Measurements from ENCODE around the gene SFMBT2. TPM values are rescaled to one million over a fixed set of nuclear protein-coding genes. Genes with fewer than 3 reads are reported as not detected.
A peak's percentile ranks its signal among the peaks of the same experiment; 100 is the strongest.

SFMBT2 gene
- total RNA-seq, 1 experiment from 2014 or later, result 14.3 TPM

DNA sequence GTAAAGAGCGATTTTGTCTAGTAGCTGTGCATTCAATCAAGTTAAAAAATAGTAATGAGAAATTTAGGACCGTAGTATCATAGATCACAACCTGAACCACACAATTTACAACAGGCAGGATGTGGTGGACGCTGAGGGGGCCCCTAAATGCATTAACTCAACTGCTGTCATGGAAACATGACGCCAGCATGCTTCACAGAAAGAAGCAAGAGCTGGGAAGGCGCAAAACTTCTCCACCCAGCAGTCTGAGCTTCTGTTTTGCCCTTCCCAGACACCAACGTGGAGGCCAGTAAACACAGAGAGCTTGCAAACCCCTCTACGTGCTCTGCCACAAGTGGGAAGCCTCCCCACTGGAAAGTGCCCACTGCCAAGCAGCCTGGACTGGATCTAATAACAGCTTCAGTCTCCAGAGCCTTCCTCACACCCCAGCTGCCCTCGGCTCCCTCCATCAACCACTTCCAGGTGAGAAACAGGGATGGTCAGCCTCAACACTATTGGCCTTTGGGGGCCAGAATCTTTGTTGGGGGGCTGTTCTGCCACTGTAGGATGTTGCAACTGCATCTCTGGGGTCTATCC lies 151.8 kb downstream of the SFMBT2 start (continued):
- TF ChIP-seq, protein P1, sequence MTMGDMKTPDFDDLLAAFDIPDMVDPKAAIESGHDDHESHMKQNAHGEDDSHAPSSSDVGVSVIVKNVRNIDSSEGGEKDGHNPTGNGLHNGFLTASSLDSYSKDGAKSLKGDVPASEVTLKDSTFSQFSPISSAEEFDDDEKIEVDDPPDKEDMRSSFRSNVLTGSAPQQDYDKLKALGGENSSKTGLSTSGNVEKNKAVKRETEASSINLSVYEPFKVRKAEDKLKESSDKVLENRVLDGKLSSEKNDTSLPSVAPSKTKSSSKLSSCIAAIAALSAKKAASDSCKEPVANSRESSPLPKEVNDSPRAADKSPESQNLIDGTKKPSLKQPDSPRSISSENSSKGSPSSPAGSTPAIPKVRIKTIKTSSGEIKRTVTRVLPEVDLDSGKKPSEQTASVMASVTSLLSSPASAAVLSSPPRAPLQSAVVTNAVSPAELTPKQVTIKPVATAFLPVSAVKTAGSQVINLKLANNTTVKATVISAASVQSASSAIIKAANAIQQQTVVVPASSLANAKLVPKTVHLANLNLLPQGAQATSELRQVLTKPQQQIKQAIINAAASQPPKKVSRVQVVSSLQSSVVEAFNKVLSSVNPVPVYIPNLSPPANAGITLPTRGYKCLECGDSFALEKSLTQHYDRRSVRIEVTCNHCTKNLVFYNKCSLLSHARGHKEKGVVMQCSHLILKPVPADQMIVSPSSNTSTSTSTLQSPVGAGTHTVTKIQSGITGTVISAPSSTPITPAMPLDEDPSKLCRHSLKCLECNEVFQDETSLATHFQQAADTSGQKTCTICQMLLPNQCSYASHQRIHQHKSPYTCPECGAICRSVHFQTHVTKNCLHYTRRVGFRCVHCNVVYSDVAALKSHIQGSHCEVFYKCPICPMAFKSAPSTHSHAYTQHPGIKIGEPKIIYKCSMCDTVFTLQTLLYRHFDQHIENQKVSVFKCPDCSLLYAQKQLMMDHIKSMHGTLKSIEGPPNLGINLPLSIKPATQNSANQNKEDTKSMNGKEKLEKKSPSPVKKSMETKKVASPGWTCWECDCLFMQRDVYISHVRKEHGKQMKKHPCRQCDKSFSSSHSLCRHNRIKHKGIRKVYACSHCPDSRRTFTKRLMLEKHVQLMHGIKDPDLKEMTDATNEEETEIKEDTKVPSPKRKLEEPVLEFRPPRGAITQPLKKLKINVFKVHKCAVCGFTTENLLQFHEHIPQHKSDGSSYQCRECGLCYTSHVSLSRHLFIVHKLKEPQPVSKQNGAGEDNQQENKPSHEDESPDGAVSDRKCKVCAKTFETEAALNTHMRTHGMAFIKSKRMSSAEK (CRISPR knock-in tag; IDR thresholded peaks at IDR 0.05; ENCODE audit: borderline replicate concordance), result no peak
- TF ChIP-seq, protein P2, sequence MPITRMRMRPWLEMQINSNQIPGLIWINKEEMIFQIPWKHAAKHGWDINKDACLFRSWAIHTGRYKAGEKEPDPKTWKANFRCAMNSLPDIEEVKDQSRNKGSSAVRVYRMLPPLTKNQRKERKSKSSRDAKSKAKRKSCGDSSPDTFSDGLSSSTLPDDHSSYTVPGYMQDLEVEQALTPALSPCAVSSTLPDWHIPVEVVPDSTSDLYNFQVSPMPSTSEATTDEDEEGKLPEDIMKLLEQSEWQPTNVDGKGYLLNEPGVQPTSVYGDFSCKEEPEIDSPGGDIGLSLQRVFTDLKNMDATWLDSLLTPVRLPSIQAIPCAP (CRISPR knock-in tag; IDR thresholded peaks at IDR 0.05), result no peak
- TF ChIP-seq RELA (CRISPR knock-in tag; IDR thresholded peaks at IDR 0.05; ENCODE audit: borderline replicate concordance), result no peak
- TF ChIP-seq TCF7 (CRISPR knock-in tag; IDR thresholded peaks at IDR 0.05; ENCODE audit: low read depth), result no peak
- no peak for TF ChIP-seq CREM (CRISPR knock-in tag; IDR thresholded peaks at IDR 0.05)
- no peak for TF ChIP-seq ZNF317 (CRISPR knock-in tag; IDR thresholded peaks at IDR 0.05; ENCODE audit: borderline replicate concordance, low read depth)

DNA sequence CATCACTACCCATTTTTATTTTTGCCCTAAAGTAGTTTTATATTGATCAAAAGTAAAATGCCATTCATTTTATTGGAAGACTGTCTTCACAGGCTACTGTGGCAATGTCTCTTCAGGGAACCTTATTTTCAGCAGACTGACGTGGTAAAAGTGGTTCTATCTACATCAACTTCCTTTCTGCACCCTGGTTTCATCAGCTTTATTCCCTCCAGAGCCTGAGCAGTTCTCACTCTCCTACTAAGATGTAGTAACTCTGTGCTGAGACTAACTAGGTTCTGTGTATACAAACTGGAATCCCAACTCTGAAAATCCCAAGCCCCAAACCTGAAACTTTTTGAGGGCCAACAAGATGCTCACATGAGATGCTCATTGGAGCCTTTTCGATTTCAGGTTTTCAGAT lies 155.3 kb downstream of the SFMBT2 start:
- H3K4me3 Mint-ChIP-seq, result no peak overlapping the region
- ChIA-PET CTCF (no interaction called here), POLR2A (no interaction called here)
- H3K4me1 Mint-ChIP-seq, result peaks cover 4% of the 10 kb centered on the region; the same call in 1 of the 2 replicates
- DNase-seq (ENCODE audit: low spot score) (no peak), ATAC-seq (no peak)
- H3K9me3 Mint-ChIP-seq, result no peaks in the 10 kb centered on the region
- H3K36me3 Mint-ChIP-seq, result no peaks in the 10 kb centered on the region; the same call in 1 of the 2 replicates
- H3K27me3 Mint-ChIP-seq (ENCODE audit: low read depth), result no peaks in the 10 kb centered on the region
- no peak overlapping the region for H3K27ac Mint-ChIP-seq
- TF ChIP-seq IRF2 (CRISPR knock-in tag; IDR thresholded peaks at IDR 0.05; ENCODE audit: borderline replicate concordance, low read depth) (no peak), ELF4 (CRISPR knock-in tag; IDR thresholded peaks at IDR 0.05; ENCODE audit: low read depth) (no peak), ZNF671 (CRISPR knock-in tag; IDR thresholded peaks at IDR 0.05) (no peak), SMAD3 (CRISPR knock-in tag; IDR thresholded peaks at IDR 0.05; ENCODE audit: borderline replicate concordance) (no peak), NR3C1 (CRISPR knock-in tag; conservative IDR thresholded peaks at IDR 0.05; ENCODE audit: low read depth) (no peak)
- TF ChIP-seq, protein P3, sequence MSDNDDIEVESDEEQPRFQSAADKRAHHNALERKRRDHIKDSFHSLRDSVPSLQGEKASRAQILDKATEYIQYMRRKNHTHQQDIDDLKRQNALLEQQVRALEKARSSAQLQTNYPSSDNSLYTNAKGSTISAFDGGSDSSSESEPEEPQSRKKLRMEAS (CRISPR knock-in tag; IDR thresholded peaks at IDR 0.05), result no peak
- TF ChIP-seq, protein P4, sequence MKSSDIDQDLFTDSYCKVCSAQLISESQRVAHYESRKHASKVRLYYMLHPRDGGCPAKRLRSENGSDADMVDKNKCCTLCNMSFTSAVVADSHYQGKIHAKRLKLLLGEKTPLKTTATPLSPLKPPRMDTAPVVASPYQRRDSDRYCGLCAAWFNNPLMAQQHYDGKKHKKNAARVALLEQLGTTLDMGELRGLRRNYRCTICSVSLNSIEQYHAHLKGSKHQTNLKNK (CRISPR knock-in tag; IDR thresholded peaks at IDR 0.05), result no peak
- TF ChIP-seq, protein P2 (CRISPR knock-in tag; IDR thresholded peaks at IDR 0.05), result no peak

DNA sequence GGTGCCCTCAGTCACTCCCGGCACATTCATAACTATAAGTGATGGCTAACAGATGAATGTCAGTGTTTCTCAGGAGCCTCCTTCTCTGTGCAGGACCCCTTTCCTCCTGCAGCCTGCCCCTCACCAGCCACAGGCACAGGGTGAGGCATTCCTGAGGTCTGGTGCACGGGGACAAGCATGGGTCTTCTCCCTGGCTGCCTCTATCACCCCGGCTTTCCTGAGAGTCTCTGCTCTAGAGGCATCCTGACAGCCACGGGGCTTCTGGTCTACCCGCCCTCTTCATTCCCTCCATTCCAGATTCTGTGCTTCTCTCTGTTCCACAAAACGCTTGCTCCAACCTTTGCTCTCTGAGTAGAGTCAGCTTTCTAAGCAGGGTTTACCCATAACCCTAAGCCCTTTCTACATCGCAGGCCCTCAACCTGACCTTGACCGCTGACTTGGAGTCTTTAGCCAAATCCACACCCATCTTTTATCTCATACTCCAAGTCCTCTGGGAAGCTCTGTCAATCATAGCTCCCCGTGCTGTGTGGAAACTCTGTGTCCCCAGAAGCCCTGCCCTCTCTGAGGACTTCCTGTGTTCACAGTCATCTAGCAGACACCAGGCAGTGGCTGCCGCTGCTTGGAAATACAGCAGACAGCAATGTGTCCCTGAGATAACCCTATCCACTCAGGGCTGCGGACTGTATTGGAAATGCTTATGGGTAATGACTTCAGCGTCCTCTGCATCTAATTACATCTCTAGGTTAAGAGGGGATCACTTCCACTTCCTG lies 159.0 kb downstream of the SFMBT2 start:
- Mint-ChIP-seq H3K4me3 (no peak overlapping the region), H3K27ac (no peak overlapping the region), H3K27me3 (ENCODE audit: low read depth) (no peaks in the 10 kb centered on the region), H3K4me1 (no peaks in the 10 kb centered on the region), H3K36me3 (peaks cover 4% of the 10 kb centered on the region; the same call in 1 of the 2 replicates), H3K9me3 (no peaks in the 10 kb centered on the region)
- DNase-seq (ENCODE audit: low spot score) (no peak), ATAC-seq (no peak)
- TF ChIP-seq, protein P5, sequence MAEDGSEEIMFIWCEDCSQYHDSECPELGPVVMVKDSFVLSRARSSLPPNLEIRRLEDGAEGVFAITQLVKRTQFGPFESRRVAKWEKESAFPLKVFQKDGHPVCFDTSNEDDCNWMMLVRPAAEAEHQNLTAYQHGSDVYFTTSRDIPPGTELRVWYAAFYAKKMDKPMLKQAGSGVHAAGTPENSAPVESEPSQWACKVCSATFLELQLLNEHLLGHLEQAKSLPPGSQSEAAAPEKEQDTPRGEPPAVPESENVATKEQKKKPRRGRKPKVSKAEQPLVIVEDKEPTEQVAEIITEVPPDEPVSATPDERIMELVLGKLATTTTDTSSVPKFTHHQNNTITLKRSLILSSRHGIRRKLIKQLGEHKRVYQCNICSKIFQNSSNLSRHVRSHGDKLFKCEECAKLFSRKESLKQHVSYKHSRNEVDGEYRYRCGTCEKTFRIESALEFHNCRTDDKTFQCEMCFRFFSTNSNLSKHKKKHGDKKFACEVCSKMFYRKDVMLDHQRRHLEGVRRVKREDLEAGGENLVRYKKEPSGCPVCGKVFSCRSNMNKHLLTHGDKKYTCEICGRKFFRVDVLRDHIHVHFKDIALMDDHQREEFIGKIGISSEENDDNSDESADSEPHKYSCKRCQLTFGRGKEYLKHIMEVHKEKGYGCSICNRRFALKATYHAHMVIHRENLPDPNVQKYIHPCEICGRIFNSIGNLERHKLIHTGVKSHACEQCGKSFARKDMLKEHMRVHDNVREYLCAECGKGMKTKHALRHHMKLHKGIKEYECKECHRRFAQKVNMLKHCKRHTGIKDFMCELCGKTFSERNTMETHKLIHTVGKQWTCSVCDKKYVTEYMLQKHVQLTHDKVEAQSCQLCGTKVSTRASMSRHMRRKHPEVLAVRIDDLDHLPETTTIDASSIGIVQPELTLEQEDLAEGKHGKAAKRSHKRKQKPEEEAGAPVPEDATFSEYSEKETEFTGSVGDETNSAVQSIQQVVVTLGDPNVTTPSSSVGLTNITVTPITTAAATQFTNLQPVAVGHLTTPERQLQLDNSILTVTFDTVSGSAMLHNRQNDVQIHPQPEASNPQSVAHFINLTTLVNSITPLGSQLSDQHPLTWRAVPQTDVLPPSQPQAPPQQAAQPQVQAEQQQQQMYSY (CRISPR knock-in tag; IDR thresholded peaks at IDR 0.05), result 0 out of 2 replicates have a peak, but pooled peaks have one; percentile 18
- TF ChIP-seq, protein P6, sequence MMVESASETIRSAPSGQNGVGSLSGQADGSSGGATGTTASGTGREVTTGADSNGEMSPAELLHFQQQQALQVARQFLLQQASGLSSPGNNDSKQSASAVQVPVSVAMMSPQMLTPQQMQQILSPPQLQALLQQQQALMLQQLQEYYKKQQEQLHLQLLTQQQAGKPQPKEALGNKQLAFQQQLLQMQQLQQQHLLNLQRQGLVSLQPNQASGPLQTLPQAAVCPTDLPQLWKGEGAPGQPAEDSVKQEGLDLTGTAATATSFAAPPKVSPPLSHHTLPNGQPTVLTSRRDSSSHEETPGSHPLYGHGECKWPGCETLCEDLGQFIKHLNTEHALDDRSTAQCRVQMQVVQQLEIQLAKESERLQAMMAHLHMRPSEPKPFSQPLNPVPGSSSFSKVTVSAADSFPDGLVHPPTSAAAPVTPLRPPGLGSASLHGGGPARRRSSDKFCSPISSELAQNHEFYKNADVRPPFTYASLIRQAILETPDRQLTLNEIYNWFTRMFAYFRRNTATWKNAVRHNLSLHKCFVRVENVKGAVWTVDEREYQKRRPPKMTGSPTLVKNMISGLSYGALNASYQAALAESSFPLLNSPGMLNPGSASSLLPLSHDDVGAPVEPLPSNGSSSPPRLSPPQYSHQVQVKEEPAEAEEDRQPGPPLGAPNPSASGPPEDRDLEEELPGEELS (CRISPR knock-in tag; IDR thresholded peaks at IDR 0.05), result no peak
- POLR2A ChIA-PET, result no interaction called here
- CTCF ChIA-PET, result no interaction called here
